ENCODE data around the gene TADA2B.

Gene TADA2B

DNA sequence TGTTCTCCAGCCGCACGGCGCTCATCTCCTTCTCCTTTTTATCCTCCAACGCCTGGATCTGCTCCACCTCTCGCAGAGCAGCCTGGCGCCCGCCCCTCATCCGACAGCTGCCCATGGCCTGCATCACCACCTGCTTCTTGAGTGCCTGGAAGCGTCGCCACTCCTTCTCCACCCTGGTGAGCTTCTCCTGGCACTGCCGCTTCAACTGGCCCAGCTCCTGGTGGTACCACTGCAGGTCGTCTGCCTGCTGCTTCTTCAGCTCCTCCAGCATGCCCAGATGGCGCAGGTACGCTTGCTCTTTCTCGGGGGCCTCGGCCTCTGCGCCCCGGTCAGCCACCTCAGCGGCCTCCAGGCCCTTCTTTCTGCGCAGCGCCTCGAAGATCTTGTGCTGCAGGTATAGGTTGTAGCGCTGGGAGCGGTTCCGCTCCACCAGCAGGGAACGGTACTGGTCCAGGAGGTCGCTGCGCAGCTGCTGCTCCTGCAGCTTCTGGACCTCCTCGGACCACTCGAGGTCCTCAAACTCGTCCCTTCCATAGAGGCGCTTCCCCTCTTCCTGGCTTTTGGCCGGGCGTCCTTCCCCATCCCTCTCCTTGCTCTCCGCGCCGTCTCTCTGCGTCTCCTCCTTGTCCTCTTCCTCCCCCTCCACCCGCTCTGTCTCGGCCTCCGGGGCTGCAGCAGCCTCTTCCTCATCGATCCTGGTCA, 1.2 kb upstream of the TADA2B start:
- DNase-seq: no peak

DNA sequence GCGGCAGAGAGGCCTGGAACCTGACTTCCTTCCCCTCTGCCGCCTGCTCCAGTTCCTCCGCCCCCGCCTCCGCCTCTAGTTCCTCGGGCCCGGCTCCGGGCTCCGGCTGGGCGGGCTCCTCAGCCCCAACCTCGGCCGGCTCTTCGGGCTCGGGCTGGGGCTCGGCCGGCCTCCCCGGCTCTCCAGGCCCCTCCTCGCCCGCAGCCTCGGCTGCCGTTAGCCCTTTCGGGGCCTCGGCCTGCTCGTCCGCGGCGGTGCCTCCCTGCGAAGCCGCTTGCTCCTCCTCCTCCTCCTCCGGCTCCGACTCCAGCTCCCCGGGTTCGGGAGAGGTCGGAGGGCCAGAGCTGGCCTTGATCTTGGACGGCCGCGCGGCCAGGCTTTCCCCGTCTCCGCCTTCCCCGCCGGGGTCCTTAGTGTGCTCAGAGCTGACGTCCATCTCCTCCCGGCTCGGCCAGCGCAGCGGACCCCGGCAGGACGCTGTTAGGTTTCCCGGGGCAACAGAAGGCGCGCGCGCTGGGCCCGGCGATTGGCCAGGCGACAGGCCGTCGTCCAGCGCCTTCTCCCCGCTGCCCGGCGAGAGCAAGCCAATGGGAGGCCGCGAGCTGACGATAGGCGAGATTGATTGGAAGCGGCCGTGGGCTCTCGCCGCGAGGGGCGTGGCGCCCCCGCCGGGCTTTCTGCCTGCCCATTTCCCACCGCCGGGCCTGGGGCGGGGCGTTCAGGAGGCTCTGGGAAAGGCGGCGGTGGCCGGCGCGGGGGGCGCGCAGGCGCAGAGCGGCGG, 479 bp upstream of the TADA2B start:
- DNase-seq: peak; percentile 98

- DNase-seq: no peak
Measured at GRCh38 chr4:7044137-7044930, 1.2 kb downstream of the TADA2B start.

DNA sequence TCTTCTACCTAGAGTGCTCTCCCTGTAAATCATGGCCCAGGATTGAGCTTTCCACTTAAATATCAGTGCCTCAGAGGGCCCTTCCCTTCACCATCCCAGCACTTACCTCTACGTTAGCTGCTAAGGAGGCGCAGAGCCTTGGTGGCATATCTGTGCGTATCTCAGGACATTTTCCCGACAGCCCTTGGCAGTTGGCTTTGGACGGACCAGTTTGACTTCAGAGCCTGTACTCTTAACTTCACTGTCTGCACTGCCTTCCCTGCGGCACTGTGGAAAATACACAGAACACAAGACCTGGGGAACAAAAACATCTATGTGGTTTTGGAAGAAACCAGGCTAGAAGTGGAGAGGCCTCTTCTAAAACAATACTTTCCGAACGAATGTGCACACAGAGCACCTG, 2.4 kb downstream of the TADA2B start:
- DNase-seq: no peak

DNA sequence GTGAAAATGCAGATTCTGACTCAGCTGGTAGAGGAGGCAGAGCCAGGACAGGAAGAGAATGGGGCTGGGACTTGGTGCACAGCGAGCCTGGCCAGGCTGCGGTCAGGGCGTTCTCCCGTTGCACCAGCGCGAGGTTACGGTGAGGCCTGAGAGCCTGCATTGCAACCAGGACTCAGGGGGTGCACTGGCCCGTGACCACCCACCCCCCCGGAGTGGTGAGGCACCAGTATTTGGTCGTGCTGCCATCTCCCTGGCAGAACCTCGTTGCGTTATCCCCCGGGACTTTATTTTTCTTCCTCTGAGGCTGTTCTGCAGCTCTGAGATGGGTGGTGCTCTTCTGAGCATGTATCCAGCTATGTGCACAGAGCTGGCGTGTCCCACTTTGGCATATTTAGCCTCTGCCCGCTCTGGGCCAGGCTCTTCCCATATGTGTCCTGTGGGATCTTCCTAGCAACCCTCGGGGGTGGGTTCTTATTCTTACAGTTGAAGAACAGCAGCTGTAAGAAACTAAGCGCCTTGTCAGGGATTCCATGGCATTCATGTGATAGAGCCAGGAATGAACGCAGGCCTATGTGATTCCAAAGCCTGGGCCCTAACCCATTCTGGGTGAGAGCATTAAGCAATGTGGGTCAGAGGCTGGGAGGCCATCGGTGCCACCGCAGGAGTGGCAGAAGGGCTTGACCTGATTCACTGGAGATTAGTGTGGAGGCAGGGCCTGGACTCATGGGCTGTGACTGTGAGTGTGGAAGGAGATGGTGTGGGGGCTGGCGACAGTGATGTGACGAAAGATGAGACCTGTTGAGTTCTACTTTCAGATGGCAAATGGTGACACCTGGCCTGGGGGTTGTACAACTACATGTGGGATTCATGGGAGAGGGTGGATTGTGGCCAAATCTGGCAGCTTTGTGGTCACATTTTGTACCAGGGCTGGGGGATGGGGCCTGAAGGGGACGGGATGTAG, 3.1 kb downstream of the TADA2B start:
- no peak for DNase-seq

GRCh38 chr4:7046971-7047370, 3.8 kb downstream of the TADA2B start:
- DNase-seq: no peak

DNA sequence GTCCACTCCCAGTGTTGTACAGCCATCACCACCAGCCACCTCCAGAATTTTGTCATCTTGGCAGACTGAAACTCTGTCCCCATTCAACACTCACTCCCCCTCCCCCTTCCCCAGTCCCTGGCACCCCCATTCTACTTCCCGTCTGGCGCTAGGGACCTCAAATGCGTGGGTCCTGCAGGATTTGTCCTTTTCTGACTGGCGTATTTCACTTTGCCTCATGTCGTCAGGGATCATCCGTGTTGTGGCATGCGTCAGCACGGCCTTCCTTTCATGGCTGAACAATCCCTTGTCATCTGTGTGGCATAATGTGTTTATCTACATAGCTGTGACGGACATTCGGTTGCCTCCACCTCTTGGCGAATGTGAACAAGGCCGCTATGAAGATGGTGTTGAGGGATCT, 5.5 kb downstream of the TADA2B start:
- no peak for DNase-seq

DNA sequence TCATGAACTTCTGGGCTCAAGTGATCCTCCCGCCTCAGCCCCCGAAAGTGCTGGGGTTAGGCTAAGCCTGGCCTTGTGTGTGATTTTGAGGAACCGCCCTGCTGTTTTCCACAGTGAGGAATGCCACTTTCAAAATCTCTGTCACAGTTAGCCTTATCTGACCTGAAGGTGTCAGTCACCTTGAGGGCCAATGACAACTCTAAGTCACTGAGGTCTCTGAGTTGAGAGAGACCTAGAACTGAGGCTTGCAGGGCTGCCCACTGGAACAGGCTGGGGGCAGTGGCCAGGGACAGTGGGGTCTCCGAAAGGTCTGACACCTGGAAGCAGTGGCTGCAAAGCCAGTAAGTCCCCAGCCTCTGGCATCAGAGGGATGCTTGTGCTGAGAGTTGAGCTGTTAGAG, 6.1 kb downstream of the TADA2B start:
- no peak for DNase-seq

DNA sequence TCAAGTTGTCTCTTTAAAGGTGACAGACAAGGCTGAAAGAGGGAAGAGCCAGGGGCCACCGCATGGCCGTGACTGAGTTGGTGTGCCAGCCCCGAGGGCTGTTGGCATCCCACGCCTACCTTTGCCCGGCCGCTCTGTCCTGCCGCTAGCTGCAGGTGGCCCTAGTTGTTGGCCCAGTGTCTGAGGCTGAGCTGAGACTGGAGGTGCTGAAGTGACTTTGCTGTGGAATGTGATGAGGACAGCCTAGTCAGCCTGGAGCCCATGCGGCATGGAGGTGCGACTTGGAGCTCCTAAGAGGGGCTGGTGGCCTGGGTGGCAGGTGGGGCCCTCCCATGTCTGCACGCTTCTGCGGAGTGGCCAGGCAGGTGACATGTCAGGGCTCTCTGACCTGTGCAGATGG, 6.6 kb downstream of the TADA2B start:
- no peak for DNase-seq

DNA sequence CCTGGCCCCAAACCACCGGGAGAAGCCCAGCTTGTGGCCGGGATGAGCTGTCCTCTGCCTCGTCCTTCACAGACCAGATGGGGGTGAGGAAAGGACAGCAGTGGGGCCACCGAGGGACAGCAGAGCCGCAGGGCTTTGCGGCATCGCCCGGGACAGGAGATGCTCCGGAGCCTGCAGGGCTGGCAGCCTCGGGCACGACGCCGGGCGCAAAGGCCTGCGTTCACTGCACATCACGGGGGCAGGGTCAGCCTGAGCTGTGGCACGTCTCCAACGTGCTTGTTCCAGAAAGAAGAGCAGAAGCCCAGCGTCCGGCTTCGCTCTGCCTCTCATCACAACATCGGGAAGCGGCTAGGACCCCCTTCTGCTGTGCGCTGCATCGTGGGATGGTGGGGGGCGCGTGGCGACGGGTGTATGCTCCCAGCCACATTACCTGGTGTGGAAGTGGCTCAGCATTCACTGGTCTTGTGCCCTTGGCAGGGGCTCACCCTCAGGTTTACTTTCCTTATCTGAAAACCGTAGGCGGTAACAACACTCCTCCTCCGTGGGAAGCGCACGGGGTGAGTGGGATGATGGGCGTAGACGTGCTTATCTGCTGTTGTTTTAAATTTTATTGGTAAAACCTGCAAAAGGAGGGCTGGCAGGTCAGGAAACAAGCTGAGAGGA, 7.4 kb downstream of the TADA2B start:
- DNase-seq: no peak

- no peak for DNase-seq
Measured at GRCh38 chr4:7051144-7051495, 7.9 kb downstream of the TADA2B start.

GRCh38 chr4:7051905-7052304, 8.7 kb downstream of the TADA2B start:
- DNase-seq: no peak

- no peak for DNase-seq
Measured at GRCh38 chr4:7052313-7052712, 9.1 kb downstream of the TADA2B start.

DNA sequence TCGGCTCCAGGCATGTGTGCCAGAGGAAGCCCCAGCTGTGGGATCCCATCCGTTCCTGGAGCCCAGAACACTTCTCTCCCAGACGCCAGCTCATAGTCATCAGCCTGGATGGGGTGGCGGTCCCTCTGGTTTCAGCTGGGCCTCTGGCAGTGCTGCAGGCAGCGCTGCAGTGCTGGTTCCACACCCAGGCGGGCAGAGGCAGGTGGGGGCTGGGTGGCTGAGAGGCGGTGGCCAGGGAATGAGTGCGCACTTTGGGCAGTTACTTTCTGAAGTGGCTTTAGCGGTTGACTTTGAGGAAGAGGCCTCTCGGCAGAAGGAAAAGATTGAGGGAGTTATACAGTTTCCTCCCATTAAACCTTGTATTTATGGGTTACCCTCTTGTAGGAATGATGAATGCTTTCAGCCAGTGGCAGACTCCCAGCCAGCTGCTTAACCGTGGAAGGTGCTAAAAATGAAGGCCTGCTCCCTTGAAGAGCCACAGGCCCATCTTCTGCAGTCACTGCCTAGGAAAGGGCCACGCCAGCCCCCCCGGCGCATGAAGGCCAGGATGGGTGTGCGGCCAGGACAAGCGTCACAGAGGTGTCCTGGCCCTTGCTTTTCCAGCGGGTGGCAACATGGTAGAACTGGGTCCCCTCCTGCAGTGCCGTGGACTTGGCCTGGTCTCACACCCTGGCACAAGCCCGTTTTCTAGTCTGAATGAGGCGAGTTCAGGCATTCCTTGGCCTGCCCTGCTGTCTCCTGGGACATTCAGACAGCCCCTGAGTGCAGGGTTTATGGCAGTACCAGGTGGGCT, 9.9 kb downstream of the TADA2B start:
- DNase-seq: no peak

- DNase-seq: no peak
Measured at GRCh38 chr4:7054106-7054880, 11.1 kb downstream of the TADA2B start.

GRCh38 chr4:7055111-7055989, 12.2 kb downstream of the TADA2B start:
- no peak for DNase-seq

GRCh38 chr4:7055990-7056325, 12.8 kb downstream of the TADA2B start:
- no peak for DNase-seq

GRCh38 chr4:7058792-7059191, 15.6 kb downstream of the TADA2B start:
- no peak for DNase-seq

DNA sequence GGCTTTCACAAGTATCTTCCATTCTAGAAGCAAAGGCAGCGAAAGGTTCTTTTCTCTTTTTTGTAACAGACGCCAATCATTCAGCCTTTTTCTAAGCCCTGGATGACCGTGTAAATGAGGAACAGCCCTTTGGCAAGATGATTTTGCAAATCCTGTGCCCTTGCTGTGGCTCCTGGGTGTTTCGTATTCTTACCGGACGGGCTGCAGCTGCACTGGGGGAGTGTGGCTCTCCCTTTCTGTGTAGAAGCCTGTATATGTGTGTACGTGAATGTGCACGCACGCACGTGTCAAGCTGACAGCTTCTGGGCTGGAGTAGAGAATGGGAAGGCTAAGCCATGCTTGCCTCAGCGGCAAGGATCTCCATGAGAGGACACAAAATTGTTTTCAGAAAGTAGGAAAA, 16.5 kb downstream of the TADA2B start:
- no peak for DNase-seq
